Keratinocyte (primary cell): ENCODE data around the gene EEPD1. TPM values are rescaled to one million over a fixed set of nuclear protein-coding genes. Genes with fewer than 3 reads are reported as not detected.

ENCODE experiments used
- DNase-seq: peaks from one replicate; pipeline ENCODE4 v3.0.0-alpha.2; 2011; ENCODE audit warnings: low read depth, missing footprints, low spot score
- FAIRE-seq: peaks from 2 replicates; lab custom pipeline; 2011; peaks lifted over from hg19 to GRCh38; lab: Jason Lieb, UNC
- H2AFZ ChIP-seq: 2 replicates; pipeline ENCODE4 v1.6.0; 2012; ENCODE audit warnings: low read length, control low read depth, inconsistent platforms; ENCODE audit not compliant: control insufficient read depth
- H3K27ac ChIP-seq: 2 replicates; pipeline ENCODE4 v1.5.1; 2011; ENCODE audit warnings: low read length; ENCODE audit not compliant: control insufficient read depth, insufficient read depth
- H3K27me3 ChIP-seq: 3 replicates; pipeline ENCODE4 v1.6.0; 2011; ENCODE audit warnings: low read length; ENCODE audit not compliant: control insufficient read depth, insufficient read depth; ENCODE audit errors: extremely low read depth
- H3K36me3 ChIP-seq, 2 experiments: 2 replicates in 1 of 2; 3 replicates in 1 of 2; pipeline ENCODE4 v1.5.1; 2011; ENCODE audit warnings: low read length in 2 of 2, mild to moderate bottlenecking in 1 of 2; ENCODE audit not compliant: control insufficient read depth in 2 of 2, insufficient read depth in 2 of 2; ENCODE audit errors: extremely low read depth in 1 of 2
- H3K4me1 ChIP-seq: 3 replicates; pipeline ENCODE4 v1.5.1; 2011; ENCODE audit warnings: low read length; ENCODE audit not compliant: control insufficient read depth, insufficient read depth; ENCODE audit errors: extremely low read depth
- H3K4me2 ChIP-seq: 3 replicates; pipeline ENCODE4 v1.6.0; 2011; ENCODE audit warnings: low read depth, low read length; ENCODE audit not compliant: control insufficient read depth, insufficient read depth; ENCODE audit errors: extremely low read depth
- H3K4me3 ChIP-seq, 3 experiments: fragments of 200-600 bp in 1 of 3; sonication (generic) in 1 of 3; 2 replicates in 2 of 3; 3 replicates in 1 of 3; pipeline ENCODE4 v1.5.1; 2011 to 2016; ENCODE audit warnings: low read length in 3 of 3, mild to moderate bottlenecking in 3 of 3, control low read depth in 2 of 3, inconsistent platforms in 1 of 3, low read depth in 1 of 3, mixed read lengths in 1 of 3, mixed run types in 1 of 3, moderate library complexity in 1 of 3; ENCODE audit not compliant: control insufficient read depth in 2 of 3, insufficient read depth in 2 of 3; ENCODE audit errors: extremely low read depth in 1 of 3
- H3K79me2 ChIP-seq: 2 replicates; pipeline ENCODE4 v1.6.0; 2012; ENCODE audit warnings: low read length; ENCODE audit not compliant: control insufficient read depth, insufficient read depth
- H3K9ac ChIP-seq: 3 replicates; pipeline ENCODE4 v1.6.0; 2011; ENCODE audit warnings: low read length; ENCODE audit not compliant: control insufficient read depth, insufficient read depth; ENCODE audit errors: extremely low read depth
- H3K9me1 ChIP-seq: 3 replicates; pipeline ENCODE4 v1.6.0; 2011; ENCODE audit warnings: low read length; ENCODE audit not compliant: control insufficient read depth, insufficient read depth; ENCODE audit errors: extremely low read depth
- H3K9me3 ChIP-seq: 2 replicates; pipeline ENCODE4 v1.5.1; 2012; ENCODE audit warnings: low read depth, low read length; ENCODE audit not compliant: control insufficient read depth
- H4K20me1 ChIP-seq: 3 replicates; pipeline ENCODE4 v1.6.0; 2011; ENCODE audit warnings: low read length; ENCODE audit not compliant: control insufficient read depth, insufficient read depth; ENCODE audit errors: extremely low read depth
- CTCF ChIP-seq, 3 experiments: IDR thresholded peaks in 1 of 3; conservative IDR thresholded peaks in 1 of 3; optimal IDR thresholded peaks in 1 of 3; 2 replicates in 2 of 3; 3 replicates in 1 of 3; pipeline versions ENCODE3 to v1.5.1; 2011; ENCODE audit warnings: low read length in 3 of 3, mild to moderate bottlenecking in 3 of 3, moderate library complexity in 2 of 3, control low read depth in 1 of 3, inconsistent platforms in 1 of 3; ENCODE audit not compliant: insufficient read depth in 2 of 3; ENCODE audit errors: extremely low read depth in 1 of 3
- EZH2 ChIP-seq: IDR thresholded peaks from one replicate; pipeline ENCODE4 v1.6.1; 2012; ENCODE audit warnings: inconsistent platforms, mild to moderate bottlenecking, low read length, moderate library complexity
- dilution Hi-C: fragments of 300-500 bp; cut with MboI; formaldehyde crosslinking; loops from one replicate; pipeline ENCODE4 v1.7.0; 2020; ENCODE audit warnings: low sequenced_read_pairs; ENCODE audit not compliant: extremely low pct_ligation_motif_present
- polyA plus RNA-seq, 5 experiments: library from polyadenylated mRNA; depleted of rRNA in 3 of 5; stranded (reverse) in 3 of 5; stranded (forward) in 1 of 5; unstranded in 1 of 5; fragments of >200 nt; gene quantifications; 1 replicate in 1 of 5; 2 replicates in 3 of 5; 3 replicates in 1 of 5; pipeline versions ENCODE4 v1.2.1 to v1.2.3, GENCODE V29; 2011 to 2012; ENCODE audit warnings: missing spikeins in 2 of 5, low read depth in 1 of 5, low replicate concordance in 1 of 5

EEPD1 gene
- polyA plus RNA-seq, 1 donor (not counting 4 experiments of a cell fraction or from before 2014, with no cell fraction given): 1.2 TPM

GRCh38 chr7:36315309-36315944, 162.4 kb downstream of the EEPD1 start:
- Histone ChIP-seq H3K4me3 (no peak overlapping the region), H4K20me1 (no peaks in the 10 kb centered on the region), H3K9ac (no peak overlapping the region), H3K36me3 (no peaks in the 10 kb centered on the region), H2AFZ (peak overlapping the region; percentile 37), H3K4me2 (no peak overlapping the region), H3K27ac (no peak overlapping the region), H3K79me2 (no peaks in the 10 kb centered on the region), H3K27me3 (no peaks in the 10 kb centered on the region), H3K4me1 (no peaks in the 10 kb centered on the region), H3K9me1 (no peaks in the 10 kb centered on the region), H3K9me3 (no peaks in the 10 kb centered on the region)
- FAIRE-seq (no peak), DNase-seq (no peak)
- TF ChIP-seq CTCF (optimal IDR thresholded peaks at IDR 0.05 in 1 of 3, IDR thresholded peaks at IDR 0.05 in 1 of 3, conservative IDR thresholded peaks at IDR 0.05 in 1 of 3; ENCODE audit: extremely low read depth in 1 of 3, insufficient read depth in 2 of 3, low read length in 3 of 3) (no peak), EZH2 (no peak)
- dilution Hi-C loops: loop anchor here (25.0 kb wide), 1 partner anchor 328 kb away; no protein-coding TSS in a partner anchor

GRCh38 chr7:36316319-36316718, 163.3 kb downstream of the EEPD1 start:
- TF ChIP-seq EZH2: no peak
- no peak for TF ChIP-seq CTCF (optimal IDR thresholded peaks at IDR 0.05 in 1 of 3, IDR thresholded peaks at IDR 0.05 in 1 of 3, conservative IDR thresholded peaks at IDR 0.05 in 1 of 3; ENCODE audit: extremely low read depth in 1 of 3, insufficient read depth in 2 of 3, low read length in 3 of 3)
- no peak for FAIRE-seq
- Histone ChIP-seq H3K4me2 (no peak overlapping the region), H3K27ac (no peak overlapping the region), H4K20me1 (no peaks in the 10 kb centered on the region), H3K27me3 (no peaks in the 10 kb centered on the region), H3K9me3 (no peaks in the 10 kb centered on the region), H3K9ac (no peak overlapping the region), H2AFZ (no peak overlapping the region), H3K36me3 (no peaks in the 10 kb centered on the region), H3K79me2 (no peaks in the 10 kb centered on the region), H3K4me3 (no peak overlapping the region), H3K9me1 (no peaks in the 10 kb centered on the region), H3K4me1 (no peaks in the 10 kb centered on the region)
- dilution Hi-C loops: loop anchor here (25.0 kb wide), 1 partner anchor 329 kb away; no protein-coding TSS in a partner anchor
- DNase-seq: no peak
